Astrocyte (in vitro differentiated cells and primary cell): ENCODE data around the gene ZNF628. TPM values are rescaled to one million over a fixed set of nuclear protein-coding genes. Genes with fewer than 3 reads are reported as not detected.

Source experiments
- DNase-seq: peaks from one replicate; pipeline ENCODE4 v3.0.0-alpha.2; 2010; ENCODE audit warnings: low read depth
- FAIRE-seq: peaks from 2 replicates; lab custom pipeline; 2011; peaks lifted over from hg19 to GRCh38; lab: Jason Lieb, UNC
- H2AFZ ChIP-seq: 2 replicates; pipeline ENCODE4 v1.6.0; 2012; ENCODE audit warnings: low read depth, low read length, inconsistent platforms
- H3K27ac ChIP-seq: 2 replicates; pipeline ENCODE4 v1.5.1; 2011; ENCODE audit warnings: low read depth, low read length, inconsistent platforms
- H3K27me3 ChIP-seq: 2 replicates; pipeline ENCODE4 v1.6.0; 2011; ENCODE audit warnings: low read length, inconsistent platforms; ENCODE audit not compliant: insufficient read depth
- H3K36me3 ChIP-seq: 2 replicates; pipeline ENCODE4 v1.5.1; 2011; ENCODE audit warnings: low read length, inconsistent platforms; ENCODE audit not compliant: insufficient read depth
- H3K4me1 ChIP-seq: 2 replicates; pipeline ENCODE4 v1.5.1; 2011; ENCODE audit warnings: low read length, inconsistent platforms; ENCODE audit not compliant: insufficient read depth
- H3K4me2 ChIP-seq: 2 replicates; pipeline ENCODE4 v1.6.0; 2012; ENCODE audit warnings: low read length, inconsistent platforms
- H3K4me3 ChIP-seq: 2 replicates; pipeline ENCODE4 v1.5.1; 2011; ENCODE audit warnings: low read depth, mild to moderate bottlenecking, low read length, inconsistent platforms; ENCODE audit not compliant: insufficient read depth
- H3K79me2 ChIP-seq: 2 replicates; pipeline ENCODE4 v1.6.0; 2012; ENCODE audit warnings: mild to moderate bottlenecking, low read length, inconsistent platforms; ENCODE audit not compliant: insufficient read depth
- H3K9ac ChIP-seq: 2 replicates; pipeline ENCODE4 v1.6.0; 2012; ENCODE audit warnings: mild to moderate bottlenecking, low read length, inconsistent platforms
- H3K9me3 ChIP-seq: 2 replicates; pipeline ENCODE4 v1.5.1; 2012; ENCODE audit warnings: low read depth, mild to moderate bottlenecking, low read length, inconsistent platforms; ENCODE audit not compliant: insufficient read depth
- H4K20me1 ChIP-seq: 2 replicates; pipeline ENCODE4 v1.6.0; 2012; ENCODE audit warnings: low read length, inconsistent platforms; ENCODE audit not compliant: insufficient read depth
- H3K27ac Mint-ChIP-seq: one replicate; pipeline ENCODE4 v1.8.0; 2021; ENCODE audit warnings: mild to moderate bottlenecking, mixed read lengths; ENCODE audit not compliant: unreplicated experiment
- H3K27me3 Mint-ChIP-seq: one replicate; pipeline ENCODE4 v1.8.0; 2021; ENCODE audit warnings: low read depth, mixed read lengths; ENCODE audit not compliant: unreplicated experiment
- H3K36me3 Mint-ChIP-seq: one replicate; pipeline ENCODE4 v1.8.0; 2021; ENCODE audit warnings: low read depth, mixed read lengths; ENCODE audit not compliant: unreplicated experiment
- H3K4me1 Mint-ChIP-seq: one replicate; pipeline ENCODE4 v1.8.0; 2021; ENCODE audit warnings: low read depth, mixed read lengths; ENCODE audit not compliant: unreplicated experiment
- H3K4me3 Mint-ChIP-seq: one replicate; pipeline ENCODE4 v1.8.0; 2021; ENCODE audit warnings: mild to moderate bottlenecking, moderate library complexity, mixed read lengths; ENCODE audit not compliant: unreplicated experiment
- H3K9me3 Mint-ChIP-seq: one replicate; pipeline ENCODE4 v1.8.0; 2021; ENCODE audit warnings: mild to moderate bottlenecking, mixed read lengths; ENCODE audit not compliant: unreplicated experiment
- EZH2 ChIP-seq: IDR thresholded peaks from 2 replicates; pipeline ENCODE4 v1.6.1; 2012; ENCODE audit warnings: mild to moderate bottlenecking, low read length, inconsistent platforms; ENCODE audit not compliant: insufficient read depth
- total RNA-seq: library from RNA; stranded (reverse); gene quantifications from 2 replicates; pipeline ENCODE4 v1.2.1, GENCODE V29; 2021
- TF ChIP-seq, protein P1 (sequence below): IDR thresholded peaks from 2 replicates; pipeline ENCODE4 v1.5.1; 2011; ENCODE audit warnings: low read depth, mild to moderate bottlenecking, inconsistent platforms, low read length, moderate library complexity; ENCODE audit not compliant: insufficient read depth

ZNF628 gene
- total RNA-seq, 1 donor from 2014 or later: 9.9 TPM

DNA sequence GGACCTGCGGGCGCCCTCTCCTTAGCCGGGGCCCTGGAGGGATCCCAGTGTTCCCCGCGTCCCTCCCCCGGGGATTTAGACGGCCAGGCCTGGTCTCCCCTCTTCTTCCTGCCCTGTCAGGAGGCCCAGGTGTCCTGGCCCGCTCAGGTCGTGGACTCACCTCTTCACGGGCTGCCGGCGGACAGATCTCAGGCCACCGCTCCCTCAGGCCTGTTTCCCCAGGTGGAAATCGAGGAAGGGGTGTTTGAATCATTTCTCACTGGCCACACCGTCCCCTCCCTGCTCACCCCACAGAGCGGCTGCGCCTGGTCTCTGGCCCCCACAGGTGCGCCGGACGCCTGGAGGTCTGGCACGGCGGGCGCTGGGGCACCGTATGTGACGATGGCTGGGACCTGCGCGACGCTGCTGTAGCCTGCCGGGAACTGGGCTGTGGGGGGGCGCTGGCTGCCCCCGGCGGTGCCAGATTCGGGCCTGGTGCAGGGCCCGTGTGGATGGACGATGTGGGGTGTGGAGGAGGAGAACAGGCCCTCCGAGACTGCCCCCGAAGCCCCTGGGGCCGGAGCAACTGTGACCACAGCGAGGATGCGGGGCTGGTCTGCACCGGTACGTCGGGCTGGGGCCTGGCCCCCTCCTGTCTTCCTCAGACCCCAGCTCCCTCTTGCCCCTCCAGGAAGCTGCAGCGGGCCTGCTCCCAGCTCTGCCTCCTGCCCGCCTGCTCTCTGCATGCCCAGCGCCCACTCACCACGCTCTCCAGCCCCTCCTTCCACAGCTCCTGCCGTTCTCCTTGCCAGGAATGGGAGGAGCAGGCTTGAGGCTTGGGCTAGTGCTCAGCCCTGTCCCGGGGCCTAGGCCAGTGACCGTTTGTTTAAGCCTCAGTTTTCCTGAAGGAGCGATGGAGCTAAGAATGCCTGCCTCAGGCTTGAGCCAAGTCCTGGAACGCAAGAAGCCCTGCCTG is 14.3 kb downstream of the ZNF628 start:
- no peak for TF ChIP-seq EZH2
- TF ChIP-seq, protein P1, sequence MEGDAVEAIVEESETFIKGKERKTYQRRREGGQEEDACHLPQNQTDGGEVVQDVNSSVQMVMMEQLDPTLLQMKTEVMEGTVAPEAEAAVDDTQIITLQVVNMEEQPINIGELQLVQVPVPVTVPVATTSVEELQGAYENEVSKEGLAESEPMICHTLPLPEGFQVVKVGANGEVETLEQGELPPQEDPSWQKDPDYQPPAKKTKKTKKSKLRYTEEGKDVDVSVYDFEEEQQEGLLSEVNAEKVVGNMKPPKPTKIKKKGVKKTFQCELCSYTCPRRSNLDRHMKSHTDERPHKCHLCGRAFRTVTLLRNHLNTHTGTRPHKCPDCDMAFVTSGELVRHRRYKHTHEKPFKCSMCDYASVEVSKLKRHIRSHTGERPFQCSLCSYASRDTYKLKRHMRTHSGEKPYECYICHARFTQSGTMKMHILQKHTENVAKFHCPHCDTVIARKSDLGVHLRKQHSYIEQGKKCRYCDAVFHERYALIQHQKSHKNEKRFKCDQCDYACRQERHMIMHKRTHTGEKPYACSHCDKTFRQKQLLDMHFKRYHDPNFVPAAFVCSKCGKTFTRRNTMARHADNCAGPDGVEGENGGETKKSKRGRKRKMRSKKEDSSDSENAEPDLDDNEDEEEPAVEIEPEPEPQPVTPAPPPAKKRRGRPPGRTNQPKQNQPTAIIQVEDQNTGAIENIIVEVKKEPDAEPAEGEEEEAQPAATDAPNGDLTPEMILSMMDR: no peak
- H3K4me1 ChIP-seq: peaks cover 55% of the 10 kb centered on the region
- no peak overlapping the region for H3K9ac ChIP-seq
- no peaks in the 10 kb centered on the region for H3K27me3 Mint-ChIP-seq
- H3K36me3 ChIP-seq: no peaks in the 10 kb centered on the region
- no peak overlapping the region for H3K27ac ChIP-seq
- H3K79me2 ChIP-seq: peaks cover 5% of the 10 kb centered on the region
- no peaks in the 10 kb centered on the region for H3K9me3 Mint-ChIP-seq
- no peak overlapping the region for H3K27ac Mint-ChIP-seq
- no peak overlapping the region for H3K4me3 Mint-ChIP-seq
- H4K20me1 ChIP-seq: no peaks in the 10 kb centered on the region
- no peak for FAIRE-seq
- H3K4me1 Mint-ChIP-seq: peaks cover 24% of the 10 kb centered on the region
- peaks cover 5% of the 10 kb centered on the region for H3K36me3 Mint-ChIP-seq
- no peak overlapping the region for H3K4me2 ChIP-seq
- no peaks in the 10 kb centered on the region for H3K9me3 ChIP-seq
- no peak overlapping the region for H2AFZ ChIP-seq
- H3K4me3 ChIP-seq: no peak overlapping the region
- no peak for DNase-seq
- no peaks in the 10 kb centered on the region for H3K27me3 ChIP-seq

DNA sequence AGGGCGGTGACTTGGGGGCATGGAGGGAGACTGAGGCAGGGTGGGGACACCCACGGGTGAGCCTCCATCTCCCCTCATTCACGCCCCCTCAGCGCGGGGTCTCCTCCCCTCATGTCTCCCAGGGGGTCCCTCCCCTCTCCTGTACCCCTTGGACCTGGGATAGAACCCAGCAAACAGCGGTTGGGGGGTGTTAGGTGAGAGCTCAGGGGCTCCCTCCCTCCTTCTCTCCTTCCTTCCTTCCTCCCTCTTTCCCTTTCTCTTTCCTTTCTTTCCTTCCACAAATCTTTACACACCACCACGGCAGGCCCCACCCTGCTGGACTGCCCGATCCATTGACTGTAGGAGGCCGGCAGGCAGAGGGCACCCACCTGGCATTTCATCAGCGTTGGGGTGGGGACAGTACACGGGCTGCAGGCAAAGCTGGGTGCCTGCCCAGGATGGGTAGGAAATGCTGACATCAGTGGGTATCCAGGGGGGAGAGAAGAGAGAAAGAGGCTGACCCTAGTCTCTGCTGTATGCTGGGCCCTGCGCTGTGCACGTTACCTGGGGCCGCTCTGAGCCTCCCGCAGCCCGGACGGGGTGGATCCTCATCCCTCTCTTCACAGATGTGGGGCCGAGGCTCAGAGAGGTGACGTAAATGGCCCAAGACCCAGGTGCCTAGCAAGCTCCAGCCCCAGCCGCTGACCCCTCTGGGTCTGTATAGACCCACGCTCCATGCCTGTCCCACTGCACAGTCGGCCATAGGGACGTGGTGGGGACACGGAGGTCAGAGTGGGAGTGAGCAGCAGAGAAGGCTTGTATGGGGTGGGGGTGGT is 15.3 kb downstream of the ZNF628 start:
- H3K4me2 ChIP-seq: no peak overlapping the region
- Mint-ChIP-seq H3K9me3 (no peaks in the 10 kb centered on the region), H3K4me3 (no peak overlapping the region), H3K4me1 (peaks cover 19% of the 10 kb centered on the region), H3K36me3 (peaks cover 5% of the 10 kb centered on the region), H3K27ac (no peak overlapping the region), H3K27me3 (no peaks in the 10 kb centered on the region)
- TF ChIP-seq, protein P1: no peak
- TF ChIP-seq EZH2: no peak
- H3K4me3 ChIP-seq: no peak overlapping the region
- H3K9me3 ChIP-seq: no peaks in the 10 kb centered on the region
- no peak overlapping the region for H3K9ac ChIP-seq
- H2AFZ ChIP-seq: no peak overlapping the region
- no peaks in the 10 kb centered on the region for H4K20me1 ChIP-seq
- no peaks in the 10 kb centered on the region for H3K79me2 ChIP-seq
- H3K27me3 ChIP-seq: no peaks in the 10 kb centered on the region
- H3K4me1 ChIP-seq: peaks cover 45% of the 10 kb centered on the region
- DNase-seq (no peak), FAIRE-seq (no peak)
- no peaks in the 10 kb centered on the region for H3K36me3 ChIP-seq
- no peak overlapping the region for H3K27ac ChIP-seq
